ENCODE data around the gene NF1.
"Not testable (repeated sequence)": the region's sequence is repeated elsewhere in the genome, so short reads cannot be mapped to it uniquely, and the experiment has no call there.

Gene NF1

DNA sequence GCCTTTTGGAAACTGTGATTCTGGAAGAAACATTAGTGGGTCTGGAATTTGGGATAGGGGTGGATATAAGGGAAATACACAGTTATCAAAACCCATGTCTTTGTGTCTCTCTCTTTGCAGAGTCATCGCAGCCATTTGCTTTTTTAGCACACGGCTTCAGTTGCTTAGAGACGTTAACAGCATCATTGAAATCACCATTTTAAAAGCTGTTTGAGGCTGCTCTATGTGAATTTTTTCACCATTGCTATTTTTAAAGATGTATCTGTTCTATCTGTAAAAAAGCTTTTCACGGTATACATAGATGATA lies 155.0 kb downstream of the NF1 start:
- DNase-seq (ENCODE audit: low read depth in 2 of 3, low spot score in 1 of 3) = no peak

DNA sequence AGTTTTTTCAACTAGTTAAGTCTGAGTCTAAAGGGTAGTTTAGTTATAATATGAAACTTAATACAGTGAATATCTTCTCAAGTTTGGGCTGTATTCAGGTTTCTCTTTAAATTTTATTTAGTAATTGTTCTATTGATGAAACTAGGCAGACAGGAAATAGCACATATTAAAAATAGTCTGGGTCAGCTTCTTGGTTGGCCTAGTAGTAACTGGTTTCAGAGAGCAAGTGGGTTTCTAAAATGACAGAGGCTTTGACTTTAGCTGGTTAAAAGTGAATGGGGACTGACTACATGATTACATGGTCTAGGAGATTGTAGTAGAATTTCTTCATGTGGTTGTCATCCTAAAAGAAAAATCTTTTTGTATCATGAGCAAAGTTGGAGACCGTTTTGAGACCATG lies 155.5 kb downstream of the NF1 start:
- no peak for DNase-seq (ENCODE audit: low read depth in 2 of 3, low spot score in 1 of 3)

DNA sequence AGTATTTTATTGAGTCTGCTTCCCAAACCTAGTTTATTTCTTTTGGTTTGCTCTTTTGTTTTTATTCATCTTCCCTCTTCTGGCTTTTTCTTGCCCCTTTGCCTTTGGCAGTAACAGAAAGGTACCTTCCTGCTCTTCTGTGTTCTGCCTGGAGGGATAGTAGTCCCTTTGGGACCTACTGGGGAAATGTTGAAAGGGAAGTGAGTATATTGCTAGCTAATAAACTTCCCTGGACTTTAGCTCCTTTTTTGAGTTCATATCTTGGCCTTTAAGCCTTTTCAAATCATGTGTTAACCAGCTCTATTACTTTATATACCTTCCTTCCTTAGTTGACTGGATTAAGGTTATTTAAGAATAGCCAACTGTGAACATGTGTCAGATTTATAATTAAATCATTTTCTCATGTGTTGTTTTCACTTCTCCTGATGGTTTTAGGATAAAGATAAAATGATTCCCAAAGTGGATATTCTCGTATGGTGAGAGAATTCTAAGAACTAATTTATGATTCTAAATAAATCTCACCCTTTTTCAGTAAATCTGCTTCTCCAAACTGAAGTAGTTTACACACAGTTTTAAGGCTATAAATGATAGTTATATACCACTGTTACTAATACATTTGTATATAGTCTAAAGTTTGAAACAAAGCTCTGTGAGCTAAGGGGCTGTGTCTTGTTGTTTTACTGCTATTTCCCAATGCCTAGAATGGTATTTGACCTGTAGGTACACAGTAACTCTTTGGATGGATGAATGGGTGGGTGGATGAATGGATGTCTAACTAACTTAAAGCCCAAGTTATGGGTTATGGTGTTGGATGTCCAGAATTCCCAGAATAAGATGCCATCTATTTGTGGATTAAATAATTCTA lies 156.6 kb downstream of the NF1 start:
- DNase-seq (ENCODE audit: low read depth in 2 of 3, low spot score in 1 of 3) = no peak

DNA sequence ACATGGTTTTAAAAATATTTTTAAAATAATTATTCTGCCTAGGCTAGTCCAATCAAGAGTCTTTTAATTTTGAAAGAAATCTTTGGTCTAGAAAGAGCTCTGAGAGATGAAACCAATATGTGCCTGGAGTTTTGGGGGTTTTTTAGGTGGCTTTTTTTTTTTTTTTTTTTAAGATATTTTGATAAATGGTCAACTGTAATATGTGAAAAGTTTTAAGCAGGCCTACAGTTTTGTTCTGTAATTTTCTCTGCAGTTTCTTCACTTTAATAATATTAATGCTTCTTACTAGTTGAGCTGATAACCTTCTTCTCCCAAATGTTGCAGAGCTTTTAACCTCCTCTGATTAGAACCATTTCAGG lies 157.2 kb downstream of the NF1 start:
- no peak for DNase-seq (ENCODE audit: low read depth in 2 of 3, low spot score in 1 of 3)

DNA sequence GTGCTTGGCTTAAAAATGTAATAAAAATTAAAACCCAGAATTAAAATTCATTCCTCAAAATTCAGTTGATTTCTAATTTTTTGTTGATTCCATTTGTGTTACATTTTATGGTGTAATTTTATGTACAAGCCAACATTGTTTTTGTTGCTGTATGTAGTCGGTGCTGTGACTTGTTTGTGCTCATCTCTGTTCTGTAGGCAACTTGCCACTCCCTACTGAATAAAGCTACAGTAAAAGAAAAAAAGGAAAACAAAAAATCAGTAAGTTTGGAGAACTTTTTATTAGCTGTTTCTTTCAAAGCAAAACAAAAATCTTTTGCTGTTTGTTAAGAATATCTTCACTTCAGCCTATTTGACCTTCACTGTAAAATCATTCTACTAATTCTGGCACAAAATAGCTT lies 158.0 kb downstream of the NF1 start:
- DNase-seq (ENCODE audit: low read depth in 2 of 3, low spot score in 1 of 3) = no peak

DNA sequence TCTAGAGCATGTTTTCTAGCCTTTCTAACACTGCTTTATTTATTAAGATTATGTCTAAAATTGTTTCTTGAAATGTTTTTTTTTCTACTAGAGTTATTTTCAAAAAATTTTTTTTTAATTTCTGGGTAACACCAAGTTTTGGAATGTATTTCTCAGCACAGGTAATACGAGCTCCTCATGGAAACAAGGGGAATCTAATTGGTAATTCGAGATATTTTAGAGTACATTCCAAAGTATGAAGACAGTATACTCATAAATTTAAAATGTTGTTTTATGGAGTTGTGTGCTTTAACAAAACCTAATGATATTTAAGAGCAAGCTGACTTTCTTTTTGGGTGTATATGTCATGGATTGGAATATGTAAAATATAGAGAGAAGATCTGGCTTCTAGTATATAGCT lies 159.9 kb downstream of the NF1 start:
- DNase-seq (ENCODE audit: low read depth in 2 of 3, low spot score in 1 of 3) = no peak

DNA sequence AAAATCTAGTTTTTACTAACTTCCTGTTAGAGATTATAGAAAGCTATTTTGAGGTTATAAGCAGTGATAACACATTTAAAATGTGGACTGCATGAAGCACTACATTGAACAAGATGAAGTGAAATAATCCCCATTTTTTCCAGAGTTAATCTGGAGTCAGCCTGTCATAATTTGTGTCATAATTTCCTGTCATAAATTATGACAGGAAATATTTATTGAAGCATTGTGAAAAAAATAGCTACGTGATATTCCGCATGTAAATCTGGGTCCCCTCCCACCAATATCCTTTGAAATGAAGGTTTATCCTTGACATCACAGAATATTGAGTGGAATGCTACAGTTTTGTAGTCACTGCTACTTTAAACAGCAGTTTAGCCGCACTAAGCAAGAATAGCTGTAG lies 162.2 kb downstream of the NF1 start:
- no peak for DNase-seq (ENCODE audit: low read depth in 2 of 3, low spot score in 1 of 3)

DNA sequence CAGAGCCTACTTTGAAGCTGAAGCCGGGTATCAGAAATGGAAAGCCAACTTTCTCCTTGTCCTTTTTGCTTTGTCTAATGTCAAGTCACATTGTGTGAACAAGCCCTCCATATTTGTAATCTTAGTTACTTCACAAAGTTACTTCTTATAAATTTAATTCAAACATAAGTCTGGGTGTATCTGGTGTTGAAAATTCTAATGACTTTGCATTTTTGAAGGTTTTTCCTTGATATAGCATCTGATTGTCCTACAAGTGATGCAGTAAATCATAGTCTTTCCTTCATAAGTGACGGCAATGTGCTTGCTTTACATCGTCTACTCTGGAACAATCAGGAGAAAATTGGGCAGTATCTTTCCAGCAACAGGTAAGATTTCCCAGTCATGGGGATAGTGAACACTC lies 165.4 kb downstream of the NF1 start:
- no peak for DNase-seq (ENCODE audit: low read depth in 2 of 3, low spot score in 1 of 3)

DNA sequence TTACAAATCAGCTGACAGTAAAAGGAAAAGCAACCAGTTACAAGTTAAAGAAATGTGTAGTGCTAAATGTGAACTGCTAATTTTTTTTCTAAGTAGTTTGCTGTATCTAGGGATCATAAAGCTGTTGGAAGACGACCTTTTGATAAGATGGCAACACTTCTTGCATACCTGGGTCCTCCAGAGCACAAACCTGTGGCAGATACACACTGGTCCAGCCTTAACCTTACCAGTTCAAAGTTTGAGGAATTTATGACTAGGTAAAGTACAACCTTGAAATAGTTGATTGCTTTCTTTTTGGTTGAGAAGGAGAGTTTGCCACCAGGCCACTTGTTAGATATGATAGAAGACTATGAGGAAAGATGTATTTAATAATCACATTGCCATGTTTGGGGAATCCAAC lies 166.8 kb downstream of the NF1 start:
- DNase-seq (ENCODE audit: low read depth in 2 of 3, low spot score in 1 of 3) = no peak

DNA sequence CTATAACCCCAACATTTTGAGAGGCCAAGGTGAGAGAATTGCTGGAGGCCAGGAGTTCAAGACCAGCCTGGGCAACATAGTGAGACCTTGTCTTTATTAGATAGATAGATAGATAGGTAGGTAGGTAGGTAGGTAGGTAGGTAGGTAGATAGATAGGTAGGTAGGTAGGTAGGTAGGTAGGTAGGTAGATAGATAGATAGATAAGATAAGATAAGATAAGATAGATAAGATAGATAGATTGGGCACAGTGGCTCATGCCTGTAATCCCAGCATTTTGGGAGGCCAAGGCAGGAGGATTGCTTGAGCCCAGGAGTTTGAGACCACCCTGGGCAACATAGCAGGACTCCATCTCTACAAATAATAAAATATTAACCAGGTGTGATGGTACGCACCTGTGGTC lies 168.1 kb downstream of the NF1 start:
- DNase-seq (ENCODE audit: low read depth in 2 of 3, low spot score in 1 of 3) = not testable (repeated sequence)

DNA sequence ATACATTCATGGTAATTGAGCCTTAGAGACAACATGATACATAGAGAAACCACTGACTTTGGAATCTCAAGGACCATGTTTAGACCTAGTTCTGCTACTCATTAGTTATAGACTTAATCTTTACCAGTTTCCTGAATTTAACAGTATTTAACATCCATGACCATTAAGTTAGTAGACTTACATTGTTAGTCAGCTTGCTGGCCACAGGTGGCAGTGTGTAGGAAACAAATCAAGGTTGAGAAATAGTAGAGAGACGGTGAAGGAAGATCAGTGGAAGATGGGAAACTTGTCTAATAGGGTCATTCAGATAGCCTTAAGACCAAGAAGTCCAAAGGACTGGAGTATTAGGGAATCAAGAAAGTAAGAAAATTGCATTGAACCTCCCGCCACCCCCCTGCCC lies 171.3 kb downstream of the NF1 start:
- no peak for DNase-seq (ENCODE audit: low read depth in 2 of 3, low spot score in 1 of 3)

DNA sequence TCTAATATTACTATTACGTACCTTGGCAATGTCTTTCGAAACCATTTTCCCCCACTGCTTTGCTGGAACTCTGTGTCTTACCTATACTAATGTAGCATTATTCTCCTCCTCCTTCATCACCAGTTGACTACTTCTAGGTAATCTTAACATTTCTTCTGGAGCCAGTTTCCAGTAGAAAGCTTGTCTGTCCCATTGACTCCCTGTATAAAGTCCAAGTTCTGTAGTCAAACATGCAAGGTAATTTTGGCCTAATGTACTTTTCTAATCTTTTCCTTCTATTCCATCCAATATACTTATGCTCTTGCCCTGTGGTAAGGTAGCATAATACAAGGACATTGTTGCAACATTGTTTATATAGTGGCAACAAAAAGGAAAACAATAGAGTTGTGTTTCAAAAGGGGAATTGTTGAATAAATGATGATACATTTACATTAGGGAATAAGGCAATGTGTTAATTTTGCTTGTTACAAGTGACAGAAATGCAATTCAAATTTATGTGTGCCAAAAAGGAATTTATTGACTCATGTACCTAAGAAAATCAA lies 174.3 kb downstream of the NF1 start:
- DNase-seq (ENCODE audit: low read depth in 2 of 3, low spot score in 1 of 3) = no peak

DNA sequence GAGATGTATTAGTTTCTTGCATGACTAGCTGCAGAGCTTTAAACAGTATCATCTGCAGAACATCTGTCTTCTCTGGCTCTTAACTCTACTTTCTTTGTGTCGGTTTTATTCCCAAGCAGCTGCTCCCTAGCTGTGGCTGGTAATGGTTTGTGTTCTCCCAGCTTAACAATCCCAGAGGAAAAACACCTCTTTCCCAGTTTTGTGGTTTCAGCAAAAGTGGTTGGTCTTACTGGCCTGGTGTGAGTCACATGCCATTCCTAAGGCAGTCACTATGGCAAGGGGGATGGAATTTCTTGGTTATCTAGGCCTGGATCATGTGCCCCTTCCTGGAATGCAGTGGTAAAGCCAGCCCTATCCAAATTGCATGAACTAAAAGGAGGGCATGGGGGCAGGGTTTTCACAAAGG lies 174.8 kb downstream of the NF1 start:
- no peak for DNase-seq (ENCODE audit: low read depth in 2 of 3, low spot score in 1 of 3)

DNA sequence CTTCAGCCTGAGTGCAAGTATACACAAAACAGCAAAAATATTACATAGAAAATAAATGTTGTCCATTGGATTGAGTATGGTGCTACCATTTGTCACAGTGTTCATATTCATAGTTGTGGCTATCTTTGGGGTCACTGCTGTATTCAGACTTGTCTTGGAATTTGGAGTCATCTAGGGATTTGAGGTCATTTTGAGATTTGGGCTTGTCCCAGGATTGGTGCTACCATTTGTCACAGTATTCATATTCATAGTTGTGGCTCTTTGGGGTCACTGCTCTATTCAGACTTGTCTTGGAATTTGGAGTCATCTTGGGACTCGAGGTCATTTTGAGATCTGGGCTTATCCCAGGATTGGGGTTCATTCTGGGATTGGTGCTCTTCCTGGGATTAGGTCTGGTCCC lies 177.5 kb downstream of the NF1 start:
- no peak for DNase-seq (ENCODE audit: low read depth in 2 of 3, low spot score in 1 of 3)

DNA sequence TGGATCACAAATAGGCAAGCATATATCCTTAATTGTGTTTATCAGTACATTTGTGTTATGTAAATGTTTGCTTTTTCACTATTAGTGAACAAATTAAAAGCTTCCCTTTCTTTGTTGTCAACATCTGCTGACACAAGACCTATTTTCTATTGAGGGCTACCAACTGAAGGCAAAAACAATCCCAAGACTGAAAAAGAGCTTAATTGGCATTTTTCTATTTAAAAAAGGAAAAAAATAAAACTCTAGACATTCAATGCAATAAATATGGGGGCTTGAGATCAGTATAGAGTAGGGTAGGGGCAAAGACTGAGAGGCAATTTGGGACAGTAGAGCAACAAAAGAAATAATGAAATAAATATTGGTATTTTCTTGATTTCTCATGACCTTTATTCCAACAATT lies 178.0 kb downstream of the NF1 start:
- no peak for DNase-seq (ENCODE audit: low read depth in 2 of 3, low spot score in 1 of 3)

DNA sequence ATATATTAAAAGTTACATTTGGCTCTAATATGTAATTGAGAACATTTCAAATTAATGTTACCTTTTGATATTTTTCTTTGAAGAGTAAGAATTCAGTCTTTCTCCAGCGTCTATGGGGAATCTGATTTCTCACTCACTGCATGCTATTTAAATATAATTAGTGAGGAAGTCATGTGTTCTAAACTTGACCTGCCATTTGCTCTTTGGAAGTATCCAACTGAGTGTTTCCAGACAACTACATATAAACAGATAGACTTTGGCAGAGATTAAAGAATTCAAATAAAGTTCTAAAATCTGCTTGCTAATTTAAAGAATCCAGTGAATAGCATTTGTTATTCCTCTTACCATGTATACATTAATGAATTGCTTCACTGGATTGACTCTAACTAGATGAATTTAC lies 178.7 kb downstream of the NF1 start:
- DNase-seq (ENCODE audit: low read depth in 2 of 3, low spot score in 1 of 3) = no peak

DNA sequence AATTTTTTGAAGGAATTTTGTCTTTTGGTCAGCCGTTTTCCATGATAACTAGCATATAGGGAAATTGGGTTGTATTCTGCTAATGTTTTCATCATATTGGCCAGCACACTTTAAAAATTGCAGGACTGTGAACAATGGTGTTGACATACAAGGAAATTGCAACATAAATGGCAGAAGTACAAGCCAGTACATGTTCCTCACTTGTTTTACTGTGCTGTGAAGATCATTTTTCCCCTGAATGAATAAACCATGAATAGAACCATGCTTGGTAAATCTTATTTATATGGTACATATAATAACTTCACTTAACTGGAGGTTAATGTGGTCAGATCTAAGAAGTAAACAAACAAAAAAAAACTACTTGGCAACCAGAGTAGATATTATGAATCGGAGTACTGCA lies 179.5 kb downstream of the NF1 start:
- DNase-seq (ENCODE audit: low read depth in 2 of 3, low spot score in 1 of 3) = no peak

DNA sequence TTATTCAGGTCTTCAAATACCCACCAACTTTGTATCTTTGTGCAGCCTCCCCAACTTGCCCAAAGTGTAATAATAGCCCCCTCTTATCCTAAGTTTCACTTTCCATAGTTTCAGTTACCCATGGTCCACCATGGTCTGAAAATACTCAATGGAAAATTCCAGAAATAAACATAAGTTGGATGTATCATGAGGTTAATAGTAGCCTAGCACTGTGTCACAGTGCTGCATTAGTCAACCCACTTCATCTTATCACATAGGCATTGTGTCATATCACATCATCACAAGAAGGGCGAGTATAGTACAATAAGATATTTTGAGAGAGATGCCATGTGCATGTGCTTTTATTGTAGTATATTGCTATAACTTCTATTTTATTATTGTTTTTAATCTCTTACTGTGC lies 180.3 kb downstream of the NF1 start:
- DNase-seq (ENCODE audit: low read depth in 2 of 3, low spot score in 1 of 3) = no peak

DNA sequence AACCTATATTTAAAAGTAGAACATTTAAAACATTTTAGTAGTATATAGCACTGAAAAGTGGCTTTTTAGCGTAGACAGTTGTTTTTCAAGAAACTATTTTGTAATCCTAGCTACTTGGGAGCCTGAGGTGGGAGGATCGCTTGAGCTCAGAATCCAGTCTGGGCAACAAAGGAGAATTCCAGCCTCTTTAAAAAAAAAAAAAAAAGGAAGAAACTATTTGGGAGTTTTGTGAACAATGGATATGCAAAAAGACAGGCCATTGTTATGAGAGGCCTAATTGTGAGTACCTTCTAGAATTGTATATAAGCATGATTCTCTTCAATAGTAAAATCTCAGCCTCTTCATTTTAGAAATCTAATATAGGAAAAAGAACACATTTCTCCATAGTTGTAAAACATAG lies 184.6 kb downstream of the NF1 start:
- no peak for DNase-seq (ENCODE audit: low read depth in 2 of 3, low spot score in 1 of 3)

DNA sequence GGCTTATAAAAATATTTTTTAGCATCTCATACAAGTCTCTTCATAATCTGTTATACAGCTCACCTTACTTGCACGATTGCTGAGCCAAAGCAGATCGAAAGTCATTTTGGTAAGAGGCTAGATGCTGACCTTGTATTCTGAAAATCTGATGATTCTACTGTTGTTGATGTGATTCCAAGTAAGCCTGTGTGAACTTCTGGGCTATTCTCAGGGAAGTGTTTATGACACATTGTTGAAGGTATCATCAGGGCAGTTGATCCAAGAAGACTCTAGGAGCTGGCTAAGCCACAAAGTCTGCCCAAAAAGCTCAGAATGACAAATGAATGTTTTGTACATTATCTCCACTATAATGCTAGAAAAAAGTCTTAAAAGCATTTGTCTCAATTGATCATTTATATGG lies 186.3 kb downstream of the NF1 start:
- no peak for DNase-seq (ENCODE audit: low read depth in 2 of 3, low spot score in 1 of 3)

DNA sequence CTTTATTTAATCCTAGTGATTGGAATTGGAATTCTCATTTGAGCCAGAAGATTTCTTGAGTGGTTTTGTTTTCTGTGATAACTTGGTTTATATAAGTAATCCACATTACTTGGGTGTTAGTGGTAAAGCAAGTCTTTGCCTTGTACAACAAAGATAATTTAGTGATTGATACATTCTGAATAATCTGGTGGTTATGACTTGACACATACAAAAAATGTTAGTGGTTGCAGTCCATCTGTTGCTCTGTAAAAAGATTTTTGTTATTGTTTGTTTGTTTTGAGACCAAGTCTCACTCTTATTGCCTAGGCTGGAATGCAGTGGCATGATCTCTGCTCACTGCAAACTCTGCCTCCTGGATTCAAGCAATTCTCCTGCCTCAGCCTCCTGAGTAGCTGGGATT lies 189.1 kb downstream of the NF1 start:
- DNase-seq (ENCODE audit: low read depth in 2 of 3, low spot score in 1 of 3) = no peak

DNA sequence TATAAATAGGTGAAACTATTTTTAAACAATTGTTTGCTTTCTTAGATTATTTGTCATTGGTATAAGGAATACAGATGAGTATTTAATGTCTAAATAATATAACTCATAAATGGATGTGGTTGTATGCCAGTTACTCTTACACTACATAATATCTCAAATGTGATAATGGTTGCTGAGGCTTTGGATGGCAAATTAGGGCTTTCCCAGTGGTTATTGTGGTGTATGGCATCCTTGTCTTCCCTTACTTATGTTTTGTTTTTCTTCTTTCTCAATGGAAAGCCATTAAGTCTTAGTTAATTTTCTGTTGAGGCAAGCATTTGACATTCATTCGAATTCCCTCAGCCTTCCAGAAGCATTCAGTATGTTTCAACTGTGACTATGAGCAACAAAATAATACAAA lies 191.8 kb downstream of the NF1 start:
- DNase-seq (ENCODE audit: low read depth in 2 of 3, low spot score in 1 of 3) = no peak

DNA sequence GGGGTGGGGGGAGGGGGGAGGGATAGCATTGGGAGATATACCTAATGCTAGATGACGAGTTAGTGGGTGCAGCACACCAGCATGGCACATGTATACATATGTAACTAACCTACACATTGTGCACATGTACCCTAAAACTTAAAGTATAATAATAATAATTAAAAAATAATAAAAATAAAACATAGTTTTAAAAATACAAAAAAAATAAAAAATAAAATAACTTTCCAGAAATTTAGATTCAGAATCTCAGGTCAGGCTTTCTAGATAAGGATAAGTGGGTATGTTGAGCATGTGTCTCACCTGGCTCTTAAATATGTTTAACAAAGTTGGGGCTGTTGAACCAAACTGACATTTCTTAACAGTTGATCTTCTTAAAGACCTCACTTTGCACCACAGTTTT lies 193.2 kb downstream of the NF1 start:
- DNase-seq (ENCODE audit: low read depth in 2 of 3, low spot score in 1 of 3) = not testable (repeated sequence)
